ENCODE measurements around the gene ARHGAP18. TPM values are rescaled to one million over a fixed set of nuclear protein-coding genes. Genes with fewer than 3 reads are reported as not detected.

ARHGAP18 gene
- total RNA-seq, 1 donor from 2014 or later: 16.3 TPM

DNA sequence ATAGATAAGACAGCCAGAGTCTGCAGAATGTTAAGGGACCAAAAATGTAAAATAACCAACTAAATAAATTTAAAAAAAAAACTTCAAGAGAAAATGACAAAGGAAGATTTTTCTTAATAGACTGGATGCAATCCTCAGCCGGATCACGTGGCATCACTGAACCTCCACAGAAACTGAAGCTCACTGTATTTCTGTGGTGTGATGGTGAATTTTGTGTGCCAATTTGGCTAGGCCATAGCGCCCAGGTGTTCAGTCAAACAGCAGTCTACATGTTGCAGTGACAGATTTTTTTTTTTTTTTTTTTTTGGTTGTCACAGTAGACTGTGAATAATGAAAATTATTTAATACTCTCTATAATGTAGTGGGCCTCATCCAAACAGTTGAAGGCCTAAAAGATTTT lies 95.5 kb downstream of the ARHGAP18 start:
- no peak for DNase-seq (ENCODE audit: low read depth)
- TF ChIP-seq, protein P1, sequence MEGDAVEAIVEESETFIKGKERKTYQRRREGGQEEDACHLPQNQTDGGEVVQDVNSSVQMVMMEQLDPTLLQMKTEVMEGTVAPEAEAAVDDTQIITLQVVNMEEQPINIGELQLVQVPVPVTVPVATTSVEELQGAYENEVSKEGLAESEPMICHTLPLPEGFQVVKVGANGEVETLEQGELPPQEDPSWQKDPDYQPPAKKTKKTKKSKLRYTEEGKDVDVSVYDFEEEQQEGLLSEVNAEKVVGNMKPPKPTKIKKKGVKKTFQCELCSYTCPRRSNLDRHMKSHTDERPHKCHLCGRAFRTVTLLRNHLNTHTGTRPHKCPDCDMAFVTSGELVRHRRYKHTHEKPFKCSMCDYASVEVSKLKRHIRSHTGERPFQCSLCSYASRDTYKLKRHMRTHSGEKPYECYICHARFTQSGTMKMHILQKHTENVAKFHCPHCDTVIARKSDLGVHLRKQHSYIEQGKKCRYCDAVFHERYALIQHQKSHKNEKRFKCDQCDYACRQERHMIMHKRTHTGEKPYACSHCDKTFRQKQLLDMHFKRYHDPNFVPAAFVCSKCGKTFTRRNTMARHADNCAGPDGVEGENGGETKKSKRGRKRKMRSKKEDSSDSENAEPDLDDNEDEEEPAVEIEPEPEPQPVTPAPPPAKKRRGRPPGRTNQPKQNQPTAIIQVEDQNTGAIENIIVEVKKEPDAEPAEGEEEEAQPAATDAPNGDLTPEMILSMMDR (IDR thresholded peaks at IDR 0.05; ENCODE audit: insufficient read depth, low read length, poor library complexity, severe bottlenecking): no peak
- Histone ChIP-seq H3K36me3 (ENCODE audit: control insufficient read depth, insufficient read depth, low read length) (no peaks in the 10 kb centered on the region), H3K4me3 (ENCODE audit: low read depth, low read length) (no peak overlapping the region), H3K27me3 (ENCODE audit: control insufficient read depth, insufficient read depth, low read length) (no peaks in the 10 kb centered on the region)

GRCh38 chr6:129612440-129612839 lies 97.5 kb downstream of the ARHGAP18 start:
- no peak for DNase-seq (ENCODE audit: low read depth)
- TF ChIP-seq, protein P1 (IDR thresholded peaks at IDR 0.05; ENCODE audit: insufficient read depth, low read length, poor library complexity, severe bottlenecking): no peak
- no peak overlapping the region for H3K4me3 ChIP-seq (ENCODE audit: low read depth, low read length)
- H3K27me3 ChIP-seq (ENCODE audit: control insufficient read depth, insufficient read depth, low read length): no peaks in the 10 kb centered on the region
- H3K36me3 ChIP-seq (ENCODE audit: control insufficient read depth, insufficient read depth, low read length): no peaks in the 10 kb centered on the region

- H3K36me3 ChIP-seq (ENCODE audit: control insufficient read depth, insufficient read depth, low read length): no peaks in the 10 kb centered on the region
- DNase-seq (ENCODE audit: low read depth): no peak
- H3K27me3 ChIP-seq (ENCODE audit: control insufficient read depth, insufficient read depth, low read length): no peaks in the 10 kb centered on the region
- no peak overlapping the region for H3K4me3 ChIP-seq (ENCODE audit: low read depth, low read length)
- TF ChIP-seq, protein P1 (IDR thresholded peaks at IDR 0.05; ENCODE audit: insufficient read depth, low read length, poor library complexity, severe bottlenecking): no peak
Measured at GRCh38 chr6:129609635-129610034, 100.3 kb downstream of the ARHGAP18 start.

DNA sequence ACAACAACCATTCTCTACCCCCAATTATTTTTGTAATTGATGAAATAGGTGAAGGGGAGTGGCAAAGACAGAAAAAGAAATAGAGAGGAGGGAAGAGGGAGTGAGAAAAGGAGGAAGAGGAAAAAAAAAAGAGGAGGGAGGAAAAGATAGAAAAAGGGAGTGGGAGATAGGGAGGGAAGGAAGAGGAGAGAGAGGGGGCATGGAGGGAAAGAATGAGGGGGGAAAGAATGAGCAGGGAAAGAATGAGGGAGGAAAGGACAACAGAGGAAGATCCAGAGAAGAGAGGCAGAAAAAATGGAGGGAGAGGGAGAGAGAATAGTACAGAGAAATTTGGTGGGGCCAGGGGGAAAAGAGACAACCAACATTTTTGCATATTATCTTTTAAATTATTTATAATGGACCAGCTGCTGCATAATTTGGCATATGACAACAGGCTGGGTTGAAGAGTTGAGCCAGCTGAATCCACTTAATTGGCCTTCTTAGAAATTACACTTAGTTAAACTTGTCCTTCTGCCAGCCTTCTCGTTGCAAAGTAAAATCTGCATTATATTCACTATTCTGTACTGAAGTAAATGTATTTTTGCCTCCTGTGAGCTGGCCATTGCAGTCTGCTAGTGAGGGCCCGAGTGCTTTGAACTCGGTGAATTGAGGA lies 101.0 kb downstream of the ARHGAP18 start:
- Histone ChIP-seq H3K27me3 (ENCODE audit: control insufficient read depth, insufficient read depth, low read length) (no peaks in the 10 kb centered on the region), H3K4me3 (ENCODE audit: low read depth, low read length) (no peak overlapping the region), H3K36me3 (ENCODE audit: control insufficient read depth, insufficient read depth, low read length) (no peaks in the 10 kb centered on the region)
- no peak for DNase-seq (ENCODE audit: low read depth)
- TF ChIP-seq, protein P1 (IDR thresholded peaks at IDR 0.05; ENCODE audit: insufficient read depth, low read length, poor library complexity, severe bottlenecking): no peak

DNA sequence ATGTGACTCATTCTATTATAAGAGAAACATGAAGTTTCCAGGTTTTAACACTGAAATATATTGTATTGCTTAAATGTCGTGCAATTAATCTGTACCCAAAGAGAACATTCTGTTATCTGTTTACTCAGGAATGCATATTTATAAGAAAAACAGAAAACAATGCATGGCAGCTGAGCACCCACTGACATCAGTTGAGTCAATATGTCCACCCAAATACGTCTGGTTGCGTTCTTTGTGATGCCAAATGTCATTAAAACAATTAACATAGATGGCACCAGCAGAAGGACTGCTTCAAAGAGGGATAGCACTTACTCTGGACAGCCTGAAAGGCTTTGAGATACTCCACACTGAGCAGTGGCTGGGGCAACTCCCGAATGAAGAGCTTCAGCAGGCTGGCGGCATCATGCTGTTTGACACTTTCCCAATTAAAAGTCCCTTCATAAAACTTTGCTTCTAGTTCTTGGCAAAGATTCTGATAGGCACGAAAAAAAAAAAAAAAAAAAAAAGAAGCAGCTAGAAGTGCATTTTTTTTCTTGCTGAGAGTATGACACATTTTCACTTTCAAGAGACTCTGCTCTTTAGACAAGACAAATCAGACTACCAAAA lies 102.3 kb downstream of the ARHGAP18 start:
- Histone ChIP-seq H3K36me3 (ENCODE audit: control insufficient read depth, insufficient read depth, low read length) (no peaks in the 10 kb centered on the region), H3K4me3 (ENCODE audit: low read depth, low read length) (no peak overlapping the region)
- DNase-seq (ENCODE audit: low read depth): no peak

More for the DNA sequence above, 102.3 kb downstream of the ARHGAP18 start:
- TF ChIP-seq, protein P1 (IDR thresholded peaks at IDR 0.05; ENCODE audit: insufficient read depth, low read length, poor library complexity, severe bottlenecking): no peak
- H3K27me3 ChIP-seq (ENCODE audit: control insufficient read depth, insufficient read depth, low read length): no peaks in the 10 kb centered on the region

All from kidney epithelial cell (primary cell).